ENCODE measurements around the gene COL6A3. TPM values are rescaled to one million over a fixed set of nuclear protein-coding genes. Genes with fewer than 3 reads are reported as not detected.

The COL6A3 gene
- total RNA-seq, 1 donor from 2014 or later: 645 TPM

DNA sequence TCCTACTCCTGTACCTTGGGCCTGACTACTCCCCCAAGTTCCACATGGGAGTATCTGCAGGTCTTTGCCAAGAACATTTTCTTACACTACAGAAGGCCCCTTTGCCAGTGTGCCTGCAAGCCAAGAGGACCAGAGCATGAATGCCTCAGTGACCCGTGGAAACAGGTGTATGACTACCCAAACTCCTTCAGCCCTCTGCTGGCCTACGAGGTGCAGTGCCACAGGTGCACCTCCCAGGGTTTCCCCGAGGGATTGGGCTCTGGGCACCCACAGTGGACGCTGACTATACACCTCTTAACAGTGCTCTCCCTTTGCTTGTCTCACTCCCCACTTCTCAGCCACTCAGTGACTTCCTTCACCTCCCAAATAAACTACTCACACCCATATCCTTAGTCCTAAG lies 91.4 kb downstream of the COL6A3 start:
- no peak for DNase-seq (ENCODE audit: low spot score in 2 of 2, unreplicated experiment in 2 of 2)
- Mint-ChIP-seq H3K36me3 (peaks cover 1% of the 10 kb centered on the region), H3K27ac (no peak overlapping the region), H3K9me3 (no peaks in the 10 kb centered on the region), H3K4me1 (peaks cover 60% of the 10 kb centered on the region), H3K4me3 (no peak overlapping the region), H3K27me3 (ENCODE audit: low read depth) (no peaks in the 10 kb centered on the region)
- TF ChIP-seq, protein P1, sequence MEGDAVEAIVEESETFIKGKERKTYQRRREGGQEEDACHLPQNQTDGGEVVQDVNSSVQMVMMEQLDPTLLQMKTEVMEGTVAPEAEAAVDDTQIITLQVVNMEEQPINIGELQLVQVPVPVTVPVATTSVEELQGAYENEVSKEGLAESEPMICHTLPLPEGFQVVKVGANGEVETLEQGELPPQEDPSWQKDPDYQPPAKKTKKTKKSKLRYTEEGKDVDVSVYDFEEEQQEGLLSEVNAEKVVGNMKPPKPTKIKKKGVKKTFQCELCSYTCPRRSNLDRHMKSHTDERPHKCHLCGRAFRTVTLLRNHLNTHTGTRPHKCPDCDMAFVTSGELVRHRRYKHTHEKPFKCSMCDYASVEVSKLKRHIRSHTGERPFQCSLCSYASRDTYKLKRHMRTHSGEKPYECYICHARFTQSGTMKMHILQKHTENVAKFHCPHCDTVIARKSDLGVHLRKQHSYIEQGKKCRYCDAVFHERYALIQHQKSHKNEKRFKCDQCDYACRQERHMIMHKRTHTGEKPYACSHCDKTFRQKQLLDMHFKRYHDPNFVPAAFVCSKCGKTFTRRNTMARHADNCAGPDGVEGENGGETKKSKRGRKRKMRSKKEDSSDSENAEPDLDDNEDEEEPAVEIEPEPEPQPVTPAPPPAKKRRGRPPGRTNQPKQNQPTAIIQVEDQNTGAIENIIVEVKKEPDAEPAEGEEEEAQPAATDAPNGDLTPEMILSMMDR (IDR thresholded peaks at IDR 0.05; ENCODE audit: unreplicated experiment): peak; percentile 46

GRCh38 chr2:237321746-237322145 lies 92.2 kb downstream of the COL6A3 start:
- DNase-seq (ENCODE audit: low spot score in 2 of 2, unreplicated experiment in 2 of 2): no peak
- Mint-ChIP-seq H3K4me1 (peaks cover 62% of the 10 kb centered on the region), H3K27me3 (ENCODE audit: low read depth) (no peaks in the 10 kb centered on the region), H3K27ac (peak overlapping the region; percentile 36), H3K36me3 (peaks cover 1% of the 10 kb centered on the region), H3K9me3 (no peaks in the 10 kb centered on the region), H3K4me3 (no peak overlapping the region)
- TF ChIP-seq, protein P1 (IDR thresholded peaks at IDR 0.05; ENCODE audit: unreplicated experiment): no peak

DNA sequence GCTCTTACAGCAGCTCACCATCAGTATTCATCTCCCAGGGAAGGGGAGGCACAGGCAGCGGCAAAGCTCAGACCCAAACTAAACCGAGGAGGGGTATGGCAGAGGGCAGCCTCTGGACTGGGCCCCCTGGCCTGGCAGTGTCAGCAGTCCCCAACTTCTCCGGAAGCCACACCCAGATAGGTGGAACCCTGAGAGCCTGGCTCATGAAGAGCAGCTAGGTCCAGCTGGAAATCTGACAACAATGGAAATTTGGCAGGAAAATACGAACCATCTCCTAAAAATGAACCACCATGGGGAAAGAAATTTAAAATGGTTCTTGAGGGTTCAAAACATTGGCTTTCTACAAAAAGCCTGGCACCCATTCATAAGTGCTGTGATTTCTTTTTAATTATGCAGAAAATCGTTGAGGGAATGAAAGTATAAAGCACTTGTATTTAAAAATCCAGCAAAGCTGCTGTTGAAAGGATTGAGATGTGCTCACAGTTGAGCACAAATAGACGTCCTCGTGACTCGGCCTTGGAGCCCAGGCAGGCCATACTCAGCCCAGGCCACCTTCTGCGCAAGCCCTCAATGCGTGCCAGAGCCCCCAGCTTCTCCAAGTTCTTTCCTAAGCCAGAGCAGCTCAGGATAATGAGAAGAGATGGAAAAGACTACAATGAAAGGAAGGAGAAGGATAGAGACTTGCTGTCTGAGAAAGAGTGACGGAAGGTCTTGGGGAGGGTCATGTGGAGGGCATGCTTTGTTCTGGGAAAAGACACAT lies 93.0 kb downstream of the COL6A3 start:
- Mint-ChIP-seq H3K36me3 (peaks cover 1% of the 10 kb centered on the region), H3K27ac (peak overlapping the region; percentile 78), H3K4me3 (no peak overlapping the region), H3K4me1 (peaks cover 58% of the 10 kb centered on the region), H3K9me3 (no peaks in the 10 kb centered on the region), H3K27me3 (ENCODE audit: low read depth) (no peaks in the 10 kb centered on the region)
- no peak for DNase-seq (ENCODE audit: low spot score in 2 of 2, unreplicated experiment in 2 of 2)
- TF ChIP-seq, protein P1 (IDR thresholded peaks at IDR 0.05; ENCODE audit: unreplicated experiment): no peak

DNA sequence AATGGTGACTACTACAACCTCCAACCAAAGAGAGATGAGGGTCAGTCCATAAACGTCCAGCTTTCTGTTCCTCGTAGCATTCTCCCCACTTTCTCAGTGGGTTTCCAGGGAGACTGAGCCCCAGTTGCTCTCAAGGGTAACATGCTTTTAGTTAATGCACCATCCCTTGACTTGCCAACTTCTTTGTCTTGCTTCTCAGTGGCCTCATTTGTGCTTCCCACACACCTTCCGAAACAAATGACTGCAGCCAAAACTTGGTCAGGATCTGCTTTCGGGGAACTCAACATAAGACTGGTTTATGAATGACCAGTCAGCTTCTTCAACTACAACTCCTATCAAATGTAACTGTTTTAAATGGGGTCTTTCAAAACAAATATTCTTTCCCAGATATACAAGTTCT lies 94.1 kb downstream of the COL6A3 start:
- Mint-ChIP-seq H3K27me3 (ENCODE audit: low read depth) (no peaks in the 10 kb centered on the region), H3K36me3 (peaks cover 1% of the 10 kb centered on the region), H3K9me3 (no peaks in the 10 kb centered on the region), H3K27ac (no peak overlapping the region), H3K4me3 (no peak overlapping the region), H3K4me1 (peaks cover 57% of the 10 kb centered on the region)
- TF ChIP-seq, protein P1 (IDR thresholded peaks at IDR 0.05; ENCODE audit: unreplicated experiment): no peak
- DNase-seq (ENCODE audit: low spot score in 2 of 2, unreplicated experiment in 2 of 2): no peak

- Mint-ChIP-seq H3K4me1 (peaks cover 57% of the 10 kb centered on the region), H3K9me3 (no peaks in the 10 kb centered on the region), H3K27ac (no peak overlapping the region), H3K27me3 (ENCODE audit: low read depth) (no peaks in the 10 kb centered on the region), H3K4me3 (no peak overlapping the region), H3K36me3 (peaks cover 1% of the 10 kb centered on the region)
- DNase-seq (ENCODE audit: low spot score in 2 of 2, unreplicated experiment in 2 of 2): no peak
- TF ChIP-seq, protein P1 (IDR thresholded peaks at IDR 0.05; ENCODE audit: unreplicated experiment): no peak
These were observed 94.7 kb downstream of the COL6A3 start for GRCh38 chr2:237319086-237319820.
